Myocyte (in vitro differentiated cells): Measurements from ENCODE around the gene MAML1. TPM values are rescaled to one million over a fixed set of nuclear protein-coding genes. Genes with fewer than 3 reads are reported as not detected.
A peak's percentile ranks its signal among the peaks of the same experiment; 100 is the strongest.

Source experiments
- DNase-seq: peaks from one replicate; pipeline ENCODE4 v3.0.0-alpha.2; 2012; ENCODE audit warnings: low read depth
- total RNA-seq: library from RNA; depleted of rRNA; stranded (reverse); fragments of >200 nt; gene quantifications from 2 replicates; pipeline ENCODE4 v1.2.3, GENCODE V29; 2014

MAML1 gene
- total RNA-seq, 1 donor from 2014 or later = 14.0 TPM

GRCh38 chr5:179803651-179804554 lies 71.3 kb downstream of the MAML1 start:
- DNase-seq = no peak

- DNase-seq = no peak
These were observed 71.9 kb downstream of the MAML1 start for GRCh38 chr5:179804555-179804947.

GRCh38 chr5:179805070-179805528 lies 72.5 kb downstream of the MAML1 start:
- DNase-seq = no peak

GRCh38 chr5:179805529-179806249 lies 73.1 kb downstream of the MAML1 start:
- DNase-seq = peak; percentile 63

GRCh38 chr5:179806250-179807048 lies 73.8 kb downstream of the MAML1 start, which contains the start of gene MGAT4B:
TSS of gene MGAT4B (minus strand) at chr5:179806866. CDS start at chr5:179806583, 283 bp downstream.
- DNase-seq = peak; percentile 77

GRCh38 chr5:179812135-179812825 lies 79.7 kb downstream of the MAML1 start:
- DNase-seq = no peak

GRCh38 chr5:179812997-179813607 lies 80.5 kb downstream of the MAML1 start:
- no peak for DNase-seq

GRCh38 chr5:179814090-179814489 lies 81.5 kb downstream of the MAML1 start:
- DNase-seq = no peak

- DNase-seq = no peak
These were observed 83.0 kb downstream of the MAML1 start for GRCh38 chr5:179815491-179816249.

- DNase-seq = no peak
These were observed 83.8 kb downstream of the MAML1 start for GRCh38 chr5:179816401-179816795.

GRCh38 chr5:179816796-179817469 lies 84.3 kb downstream of the MAML1 start:
- DNase-seq = no peak

- DNase-seq = no peak
These were observed 84.8 kb downstream of the MAML1 start for GRCh38 chr5:179817470-179817840.

GRCh38 chr5:179817890-179818745 lies 85.5 kb downstream of the MAML1 start:
- DNase-seq = no peak

GRCh38 chr5:179818746-179819295 lies 86.2 kb downstream of the MAML1 start:
- DNase-seq = peak; percentile 95

GRCh38 chr5:179819296-179820126 lies 86.9 kb downstream of the MAML1 start:
- DNase-seq = peak; percentile 90

GRCh38 chr5:179820127-179820482 lies 87.5 kb downstream of the MAML1 start:
- DNase-seq = no peak
